ENCODE measurements around the gene RBM23.

DNA sequence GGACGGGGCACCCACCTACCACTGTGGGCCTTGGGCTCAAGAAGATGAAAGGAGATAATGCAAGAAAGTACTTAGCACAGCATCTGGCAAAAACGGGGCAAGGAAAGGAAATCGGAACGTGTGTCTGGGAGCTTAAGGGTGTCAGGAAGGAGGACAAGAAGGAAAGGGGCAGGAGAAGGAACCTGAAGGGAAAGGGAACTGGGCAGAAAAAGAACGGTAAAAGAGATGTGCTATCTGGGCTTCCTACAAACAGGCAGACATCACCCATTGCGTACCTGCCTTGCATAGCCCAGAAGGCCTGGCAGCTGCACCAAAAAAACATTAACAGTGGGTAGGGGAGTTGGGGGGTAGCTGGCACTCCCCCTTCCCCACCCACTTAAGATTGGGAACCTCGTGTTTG lies 36.9 kb downstream of the RBM23 start:
- TF ChIP-seq, protein P1, sequence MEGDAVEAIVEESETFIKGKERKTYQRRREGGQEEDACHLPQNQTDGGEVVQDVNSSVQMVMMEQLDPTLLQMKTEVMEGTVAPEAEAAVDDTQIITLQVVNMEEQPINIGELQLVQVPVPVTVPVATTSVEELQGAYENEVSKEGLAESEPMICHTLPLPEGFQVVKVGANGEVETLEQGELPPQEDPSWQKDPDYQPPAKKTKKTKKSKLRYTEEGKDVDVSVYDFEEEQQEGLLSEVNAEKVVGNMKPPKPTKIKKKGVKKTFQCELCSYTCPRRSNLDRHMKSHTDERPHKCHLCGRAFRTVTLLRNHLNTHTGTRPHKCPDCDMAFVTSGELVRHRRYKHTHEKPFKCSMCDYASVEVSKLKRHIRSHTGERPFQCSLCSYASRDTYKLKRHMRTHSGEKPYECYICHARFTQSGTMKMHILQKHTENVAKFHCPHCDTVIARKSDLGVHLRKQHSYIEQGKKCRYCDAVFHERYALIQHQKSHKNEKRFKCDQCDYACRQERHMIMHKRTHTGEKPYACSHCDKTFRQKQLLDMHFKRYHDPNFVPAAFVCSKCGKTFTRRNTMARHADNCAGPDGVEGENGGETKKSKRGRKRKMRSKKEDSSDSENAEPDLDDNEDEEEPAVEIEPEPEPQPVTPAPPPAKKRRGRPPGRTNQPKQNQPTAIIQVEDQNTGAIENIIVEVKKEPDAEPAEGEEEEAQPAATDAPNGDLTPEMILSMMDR (IDR thresholded peaks at IDR 0.05): no peak
- TF ChIP-seq EZH2 (IDR thresholded peaks at IDR 0.05): no peak
